CD4-positive, alpha-beta memory T cell (primary cell): ENCODE results near the gene FITM2. TPM values are rescaled to one million over a fixed set of nuclear protein-coding genes. Genes with fewer than 3 reads are reported as not detected.

ENCODE experiments used
- CTCF ChIA-PET: fragments of 350-600 bp; sonication (Branson Sonifier 250); formaldehyde crosslinking; loops from one replicate; lab custom pipeline; 2021; ENCODE audit warnings: inconsistent platforms; ENCODE audit not compliant: partially characterized antibody; lab: Charles Lee
- POLR2A ChIA-PET: fragments of 350-600 bp; sonication (Branson Sonifier 250); formaldehyde crosslinking; loops from one replicate; lab custom pipeline; 2021; ENCODE audit not compliant: partially characterized antibody; lab: Charles Lee
- DNase-seq, 5 donors: peaks; one replicate each; pipeline versions ENCODE4 v3.0.0 to v3.0.0-alpha.2; 2020 to 2022; ENCODE audit warnings: mixed read lengths in 1 of 5
- H3K27ac ChIP-seq: one replicate; pipeline ENCODE4 v1.7.0; 2013; ENCODE audit warnings: low read depth, low read length
- H3K27me3 ChIP-seq: 2 replicates; pipeline ENCODE4 v1.7.0; 2013; ENCODE audit warnings: mild to moderate bottlenecking, low read length, moderate library complexity; ENCODE audit not compliant: insufficient read depth
- H3K36me3 ChIP-seq: 2 replicates; pipeline ENCODE4 v1.7.0; 2013; ENCODE audit warnings: mild to moderate bottlenecking, low read length, moderate library complexity; ENCODE audit not compliant: insufficient read depth
- H3K4me1 ChIP-seq: 2 replicates; pipeline ENCODE4 v1.7.0; 2013; ENCODE audit warnings: mild to moderate bottlenecking, low read length, moderate library complexity; ENCODE audit not compliant: insufficient read depth
- H3K4me3 ChIP-seq, 2 donors: one replicate each; pipeline ENCODE4 v1.7.0; 2013; ENCODE audit warnings: low read length in 2 of 2, mild to moderate bottlenecking in 1 of 2
- H3K9me3 ChIP-seq, 2 donors: one replicate each; pipeline ENCODE4 v1.7.0; 2013; ENCODE audit warnings: low read length in 2 of 2, control low read depth in 1 of 2; ENCODE audit not compliant: control insufficient read depth in 1 of 2
- H3K27ac Mint-ChIP-seq, 7 donors: one replicate each; pipeline ENCODE4 v1.8.0; 2020 to 2021; ENCODE audit warnings: mixed read lengths in 7 of 7, mild to moderate bottlenecking in 6 of 7, inconsistent platforms in 3 of 7, moderate library complexity in 3 of 7
- H3K27me3 Mint-ChIP-seq, 2 donors: one replicate each; pipeline ENCODE4 v1.8.0; 2020 to 2021; ENCODE audit warnings: mixed read lengths in 2 of 2
- H3K36me3 Mint-ChIP-seq, 2 donors: one replicate each; pipeline ENCODE4 v1.8.0; 2020 to 2021; ENCODE audit warnings: mixed read lengths in 2 of 2, inconsistent platforms in 1 of 2, mild to moderate bottlenecking in 1 of 2
- H3K4me1 Mint-ChIP-seq, 4 donors: one replicate each; pipeline ENCODE4 v1.8.0; 2020 to 2021; ENCODE audit warnings: mixed read lengths in 4 of 4, mild to moderate bottlenecking in 1 of 4
- H3K4me3 Mint-ChIP-seq, 8 donors: one replicate each; pipeline ENCODE4 v1.8.0; 2020 to 2021; ENCODE audit warnings: mixed read lengths in 8 of 8, mild to moderate bottlenecking in 7 of 8, moderate library complexity in 6 of 8, inconsistent platforms in 3 of 8
- H3K9me3 Mint-ChIP-seq, 8 donors: one replicate each; pipeline ENCODE4 v1.8.0; 2020 to 2021; ENCODE audit warnings: mixed read lengths in 8 of 8, mild to moderate bottlenecking in 5 of 8, inconsistent platforms in 3 of 8, moderate library complexity in 1 of 8
- intact Hi-C: fragments of 100-400 bp; cut with micrococcal nuclease; formaldehyde crosslinking; loops from one replicate; pipeline ENCODE4 v1.15.1; 2023
- polyA plus RNA-seq, 2 donors: library from polyadenylated mRNA; unstranded; fragments of 300-500 nt; fragmentation: Illumina TruSeq; gene quantifications; one replicate each; pipeline ENCODE4 v1.2.3, GENCODE V29; 2021
- total RNA-seq, 2 experiments: library from RNA; stranded (reverse); gene quantifications; one replicate each; pipeline ENCODE4 v1.2.3, GENCODE V29; 2021

The FITM2 gene
- total and polyA plus RNA-seq, 4 experiments from 2014 or later, result 0.21 to 6.3 (median 3.6) TPM

- H3K27ac Mint-ChIP-seq, result no peak overlapping the region
- intact Hi-C loops, result no loop called here
- ChIA-PET POLR2A (interaction anchor here (1.1 kb wide), 1 partner anchor 35 kb away, joined by 3 read pairs; no protein-coding TSS in a partner anchor), CTCF (interaction anchor here (2.5 kb wide), 1 partner anchor 36 kb away, joined by 8 read pairs; no protein-coding TSS in a partner anchor)
- H3K4me3 ChIP-seq, result no peak overlapping the region
- no peak for DNase-seq
- peaks cover 0 to 2% (median 0%) of the 10 kb centered on the region in 4 donors for H3K4me1 Mint-ChIP-seq
- H3K9me3 ChIP-seq, result no peaks in the 10 kb centered on the region
- H3K27me3 ChIP-seq, result no peaks in the 10 kb centered on the region
- no peak overlapping the region for H3K4me3 Mint-ChIP-seq
- no peaks in the 10 kb centered on the region for H3K9me3 Mint-ChIP-seq
- H3K36me3 ChIP-seq, result no peaks in the 10 kb centered on the region
- no peak overlapping the region for H3K27ac ChIP-seq
- H3K36me3 Mint-ChIP-seq, result peaks cover 0 to 6% of the 10 kb centered on the region in 2 donors
- H3K4me1 ChIP-seq, result no peaks in the 10 kb centered on the region
- peaks cover 5 to 6% of the 10 kb centered on the region in 2 donors for H3K27me3 Mint-ChIP-seq
These were observed 57.5 kb downstream of the FITM2 start for GRCh38 chr20:44253528-44253927.

Other genes with a start within 250 kb of the FITM2 start
- not detected for gene JPH2, start 124.0 kb downstream of the FITM2 start, total RNA-seq
- gene JPH2, start 124.0 kb downstream of the FITM2 start, polyA plus RNA-seq, result not detected
- 10 to 100 TPM; 35.5 to 36.6 TPM for gene OSER1, start 100.4 kb downstream of the FITM2 start, total RNA-seq
- 10 to 100 TPM; 40.8 to 63.3 TPM for gene OSER1, start 100.4 kb downstream of the FITM2 start, polyA plus RNA-seq
- not detected for gene GDAP1L1, start 63.9 kb downstream of the FITM2 start, total RNA-seq
- gene GDAP1L1, start 63.9 kb downstream of the FITM2 start, polyA plus RNA-seq, result under 1 TPM in 1 of 2 donors, not detected in 1; 0.11 TPM
- gene R3HDML, start 25.8 kb upstream of the FITM2 start, total RNA-seq, result not detected
- gene R3HDML, start 25.8 kb upstream of the FITM2 start, polyA plus RNA-seq, result not detected
- gene HNF4A, start 44.5 kb upstream of the FITM2 start, total RNA-seq, result not detected
- not detected for gene HNF4A, start 44.5 kb upstream of the FITM2 start, polyA plus RNA-seq
- 10 to 100 TPM; 17.5 to 18.9 TPM for gene TTPAL, start 164.7 kb upstream of the FITM2 start, total RNA-seq
- gene TTPAL, start 164.7 kb upstream of the FITM2 start, polyA plus RNA-seq, result 10 to 100 TPM in 1 of 2 donors, 1 to 10 TPM in 1; 5.7 to 12.3 TPM
- 10 to 100 TPM; 84.8 to 90.1 TPM for gene SERINC3, start 210.9 kb upstream of the FITM2 start, total RNA-seq
- gene SERINC3, start 210.9 kb upstream of the FITM2 start, polyA plus RNA-seq, result 100 to 1,000 TPM; 184 to 212 TPM